ENCODE measurements around the gene SAMD1.

Gene SAMD1

GRCh38 chr19:14122924-14123323 is 32.4 kb upstream of the SAMD1 start:
- Histone ChIP-seq H3K4me1 (ENCODE audit: low read length) (peaks cover 7% of the 10 kb centered on the region), H4K20me1 (ENCODE audit: insufficient read depth, low read length) (no peaks in the 10 kb centered on the region; the same call in 1 of the 2 replicates), H3K79me2 (ENCODE audit: low read length) (no peaks in the 10 kb centered on the region), H3K4me2 (ENCODE audit: low read length) (no peak overlapping the region), H3K27me3 (ENCODE audit: low read depth, low read length) (no peaks in the 10 kb centered on the region), H3K27ac (ENCODE audit: low read length) (no peak overlapping the region), H2AFZ (ENCODE audit: low read depth, low read length) (no peak overlapping the region), H3K9me3 (ENCODE audit: insufficient read depth, low read length) (no peaks in the 10 kb centered on the region), H3K36me3 (replicated peaks; ENCODE audit: low read depth, low read length) (peaks cover 29% of the 10 kb centered on the region), H3K9ac (ENCODE audit: low read length) (no peak overlapping the region), H3K4me3 (ENCODE audit: low read length) (no peak overlapping the region)
- TF ChIP-seq EZH2phosphoT487 (IDR thresholded peaks at IDR 0.05; ENCODE audit: low read depth) (no peak), CTCF (IDR thresholded peaks at IDR 0.05; ENCODE audit: low read depth, low read length) (no peak)

GRCh38 chr19:14120497-14120780 is 29.9 kb upstream of the SAMD1 start:
- no peak overlapping the region for H3K9ac ChIP-seq (ENCODE audit: low read length)
- TF ChIP-seq CTCF (IDR thresholded peaks at IDR 0.05; ENCODE audit: low read depth, low read length) (no peak), EZH2phosphoT487 (IDR thresholded peaks at IDR 0.05; ENCODE audit: low read depth) (no peak)

GRCh38 chr19:14119644-14120496 is 29.3 kb upstream of the SAMD1 start:
- Histone ChIP-seq H3K79me2 (ENCODE audit: low read length) (no peaks in the 10 kb centered on the region; the same call in 1 of the 2 replicates), H3K4me2 (ENCODE audit: low read length) (no peak overlapping the region), H4K20me1 (ENCODE audit: insufficient read depth, low read length) (no peaks in the 10 kb centered on the region; the same call in 1 of the 2 replicates), H3K27ac (ENCODE audit: low read length) (no peak overlapping the region), H2AFZ (ENCODE audit: low read depth, low read length) (no peak overlapping the region), H3K9ac (ENCODE audit: low read length) (no peak overlapping the region), H3K9me3 (ENCODE audit: insufficient read depth, low read length) (no peaks in the 10 kb centered on the region), H3K4me1 (ENCODE audit: low read length) (peaks cover 20% of the 10 kb centered on the region), H3K4me3 (ENCODE audit: low read length) (no peak overlapping the region), H3K27me3 (ENCODE audit: low read depth, low read length) (no peaks in the 10 kb centered on the region), H3K36me3 (replicated peaks; ENCODE audit: low read depth, low read length) (peaks cover 13% of the 10 kb centered on the region)
- TF ChIP-seq EZH2phosphoT487 (IDR thresholded peaks at IDR 0.05; ENCODE audit: low read depth) = no peak
- TF ChIP-seq CTCF (IDR thresholded peaks at IDR 0.05; ENCODE audit: low read depth, low read length) = no peak

More at GRCh38 chr19:14120497-14120780, 29.9 kb upstream of the SAMD1 start:
- H3K4me1 ChIP-seq (ENCODE audit: low read length) = peaks cover 18% of the 10 kb centered on the region
- no peaks in the 10 kb centered on the region for H3K27me3 ChIP-seq (ENCODE audit: low read depth, low read length)
- H2AFZ ChIP-seq (ENCODE audit: low read depth, low read length) = no peak overlapping the region
- no peaks in the 10 kb centered on the region; the same call in 1 of the 2 replicates for H4K20me1 ChIP-seq (ENCODE audit: insufficient read depth, low read length)
- no peaks in the 10 kb centered on the region; the same call in 1 of the 2 replicates for H3K79me2 ChIP-seq (ENCODE audit: low read length)
- H3K9me3 ChIP-seq (ENCODE audit: insufficient read depth, low read length) = no peaks in the 10 kb centered on the region
- no peak overlapping the region for H3K4me2 ChIP-seq (ENCODE audit: low read length)
- no peak overlapping the region for H3K4me3 ChIP-seq (ENCODE audit: low read length)
- peaks cover 18% of the 10 kb centered on the region for H3K36me3 ChIP-seq (replicated peaks; ENCODE audit: low read depth, low read length)
- no peak overlapping the region for H3K27ac ChIP-seq (ENCODE audit: low read length)

GRCh38 chr19:14119146-14119545 is 28.6 kb upstream of the SAMD1 start:
- H2AFZ ChIP-seq (ENCODE audit: low read depth, low read length) = no peak overlapping the region
- no peak overlapping the region for H3K4me3 ChIP-seq (ENCODE audit: low read length)
- H3K27ac ChIP-seq (ENCODE audit: low read length) = no peak overlapping the region
- peaks cover 7% of the 10 kb centered on the region for H3K36me3 ChIP-seq (replicated peaks; ENCODE audit: low read depth, low read length)
- peaks cover 27% of the 10 kb centered on the region for H3K4me1 ChIP-seq (ENCODE audit: low read length)
- H3K4me2 ChIP-seq (ENCODE audit: low read length) = peak overlapping the region; percentile 94; the same call in 1 of the 2 replicates
- no peaks in the 10 kb centered on the region for H3K9me3 ChIP-seq (ENCODE audit: insufficient read depth, low read length)
- no peaks in the 10 kb centered on the region for H3K27me3 ChIP-seq (ENCODE audit: low read depth, low read length)
- no peaks in the 10 kb centered on the region; the same call in 1 of the 2 replicates for H4K20me1 ChIP-seq (ENCODE audit: insufficient read depth, low read length)
- TF ChIP-seq CTCF (IDR thresholded peaks at IDR 0.05; ENCODE audit: low read depth, low read length) (no peak), EZH2phosphoT487 (IDR thresholded peaks at IDR 0.05; ENCODE audit: low read depth) (no peak)
- H3K9ac ChIP-seq (ENCODE audit: low read length) = no peak overlapping the region
- no peaks in the 10 kb centered on the region; the same call in 1 of the 2 replicates for H3K79me2 ChIP-seq (ENCODE audit: low read length)
